GM21786 (cell line): Measurements from ENCODE around the gene SRMS.
"Not testable (repeated sequence)": the region's sequence is repeated elsewhere in the genome, so short reads cannot be mapped to it uniquely, and the experiment has no call there.

Experiments used
- ATAC-seq: cut with Tn5 transposase; IDR thresholded peaks from one replicate; pipeline ENCODE4 v1.9.1; 2021; ENCODE audit not compliant: unreplicated experiment

The SRMS gene

DNA sequence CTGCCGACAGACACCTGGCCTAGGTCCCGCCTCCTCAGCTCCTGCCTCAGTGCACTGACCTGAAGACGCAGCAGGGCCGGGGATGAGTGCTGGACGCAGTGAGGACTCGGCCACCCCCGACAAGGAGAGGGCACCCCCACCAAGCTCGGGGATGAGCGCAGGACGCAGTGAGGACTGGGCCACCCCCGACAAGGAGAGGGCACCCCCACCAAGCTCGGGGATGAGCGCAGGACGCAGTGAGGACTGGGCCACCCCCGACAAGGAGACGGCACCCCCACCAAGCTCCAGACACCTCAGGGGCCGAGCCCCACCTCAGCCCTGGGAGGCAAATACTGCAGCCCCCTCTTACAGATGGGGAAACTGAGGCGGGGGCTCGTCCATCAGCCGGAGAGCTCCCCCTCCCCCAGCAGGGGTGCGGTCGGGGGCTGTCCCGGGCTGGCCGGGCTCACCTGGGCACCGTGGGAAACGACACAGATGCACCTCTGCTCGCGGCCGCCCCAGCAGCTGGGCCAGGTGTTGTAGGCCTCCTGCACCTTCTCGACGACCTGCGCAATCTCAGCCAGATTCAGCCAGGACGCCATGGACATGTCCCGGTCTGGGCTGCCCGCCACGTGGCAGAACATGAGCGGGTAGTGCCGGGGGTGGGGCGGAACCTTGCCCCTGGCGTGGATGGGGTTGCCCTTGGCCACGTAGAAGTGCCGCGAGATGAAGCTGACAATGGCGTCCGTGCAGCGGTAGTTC, 19.0 kb upstream of the SRMS start:
- ATAC-seq, result no peak

DNA sequence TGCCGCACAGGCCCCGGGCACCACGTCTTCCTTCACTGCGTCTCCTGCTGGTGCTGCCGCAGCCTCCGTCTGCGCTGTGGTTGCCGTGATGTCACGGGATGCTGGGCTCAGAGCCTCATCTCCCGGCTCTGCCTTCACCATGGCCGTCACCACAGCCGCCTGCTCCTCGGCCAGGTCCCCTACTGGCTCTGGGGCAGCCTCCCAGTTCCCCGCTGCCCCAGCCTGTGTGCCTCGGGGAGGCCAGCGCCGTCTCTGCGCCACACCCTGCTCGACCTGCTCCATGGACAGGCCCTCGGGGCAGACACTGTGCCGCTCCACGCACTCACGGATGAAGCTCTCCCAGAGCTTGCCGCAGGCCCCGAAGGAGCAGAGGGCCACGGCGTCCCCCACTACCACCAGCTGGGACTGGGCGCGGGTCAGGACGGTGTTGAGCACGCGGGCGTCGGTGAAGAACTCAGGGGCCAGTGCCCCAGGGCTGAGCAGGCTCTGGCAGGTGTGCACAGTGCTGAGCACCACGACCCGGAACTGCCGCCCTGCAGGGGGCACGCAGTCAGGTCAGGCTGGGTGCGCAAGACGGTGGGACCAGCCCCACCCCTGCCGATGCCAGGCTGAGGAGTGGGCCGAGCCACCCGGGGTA, 18.3 kb upstream of the SRMS start:
- no peak for ATAC-seq

DNA sequence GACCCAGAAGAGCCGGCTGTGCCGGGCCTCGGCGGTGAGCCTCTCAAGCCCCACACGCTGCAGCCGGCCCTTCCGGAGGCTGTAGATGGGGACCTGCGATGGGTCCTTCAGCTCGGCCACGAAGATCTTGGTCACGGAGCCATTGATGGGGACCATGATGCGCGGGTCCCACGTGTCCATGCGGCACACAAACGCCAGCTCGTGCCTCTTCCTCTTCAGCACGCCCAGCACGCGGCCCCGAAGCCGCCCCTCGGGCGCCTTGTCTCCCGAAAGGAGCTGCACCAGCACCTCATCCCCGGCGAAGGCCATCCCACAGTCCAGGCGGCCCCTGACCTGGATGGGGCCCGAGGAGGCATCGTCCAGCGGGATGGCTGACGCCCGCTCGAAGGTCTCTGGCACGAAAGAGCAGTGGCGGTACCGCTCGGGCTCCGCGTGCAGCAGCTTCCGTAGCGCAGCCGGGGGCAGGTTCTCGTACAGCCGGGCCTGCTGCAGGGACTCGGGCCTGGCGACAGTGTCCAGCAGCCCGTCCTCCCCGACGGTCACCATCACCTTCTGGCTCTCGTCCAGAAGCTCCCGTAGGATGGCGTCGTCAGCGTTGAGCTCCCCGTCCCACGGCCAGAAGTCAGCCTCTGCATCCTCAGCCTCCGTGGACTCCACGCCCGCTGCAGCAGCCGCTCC, 17.6 kb upstream of the SRMS start:
- no peak for ATAC-seq

DNA sequence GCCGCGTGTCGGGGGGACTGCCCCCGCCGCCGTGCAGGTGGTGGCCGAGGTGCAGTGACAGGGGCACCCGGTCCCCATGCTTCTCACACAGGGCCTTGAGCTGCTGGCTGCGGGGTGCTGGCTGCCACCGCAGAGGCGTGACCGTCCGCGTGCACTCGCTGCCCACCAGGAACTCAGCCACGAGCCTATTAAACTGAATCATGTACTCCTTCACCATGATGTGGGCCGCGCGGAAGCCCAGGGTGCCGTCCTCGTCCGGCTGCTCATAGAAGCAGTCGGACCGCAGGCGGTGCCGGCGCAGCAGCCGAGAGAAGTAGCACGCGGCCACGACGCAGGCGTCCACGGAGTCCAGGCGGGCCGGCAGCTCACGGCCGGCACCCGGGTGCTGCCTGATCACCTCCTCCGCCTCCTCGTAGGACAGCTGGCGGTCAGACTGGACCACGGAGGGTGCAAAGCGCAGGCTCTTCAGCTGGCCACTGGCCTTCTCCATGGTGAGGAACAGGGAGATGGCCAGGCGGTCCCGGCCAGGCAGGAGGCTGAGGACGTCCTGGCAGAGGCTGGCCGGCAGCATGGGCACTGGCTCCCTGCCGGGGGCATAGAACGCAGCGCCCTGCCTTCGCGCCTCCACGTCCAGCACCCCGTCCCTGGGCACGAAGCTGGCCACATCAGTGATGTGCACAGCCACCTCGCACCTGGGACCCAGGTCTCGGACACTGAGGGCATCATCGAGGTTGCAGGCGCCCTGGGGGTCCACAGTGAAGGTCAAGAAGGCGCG, 16.7 kb upstream of the SRMS start:
- ATAC-seq, result no peak

DNA sequence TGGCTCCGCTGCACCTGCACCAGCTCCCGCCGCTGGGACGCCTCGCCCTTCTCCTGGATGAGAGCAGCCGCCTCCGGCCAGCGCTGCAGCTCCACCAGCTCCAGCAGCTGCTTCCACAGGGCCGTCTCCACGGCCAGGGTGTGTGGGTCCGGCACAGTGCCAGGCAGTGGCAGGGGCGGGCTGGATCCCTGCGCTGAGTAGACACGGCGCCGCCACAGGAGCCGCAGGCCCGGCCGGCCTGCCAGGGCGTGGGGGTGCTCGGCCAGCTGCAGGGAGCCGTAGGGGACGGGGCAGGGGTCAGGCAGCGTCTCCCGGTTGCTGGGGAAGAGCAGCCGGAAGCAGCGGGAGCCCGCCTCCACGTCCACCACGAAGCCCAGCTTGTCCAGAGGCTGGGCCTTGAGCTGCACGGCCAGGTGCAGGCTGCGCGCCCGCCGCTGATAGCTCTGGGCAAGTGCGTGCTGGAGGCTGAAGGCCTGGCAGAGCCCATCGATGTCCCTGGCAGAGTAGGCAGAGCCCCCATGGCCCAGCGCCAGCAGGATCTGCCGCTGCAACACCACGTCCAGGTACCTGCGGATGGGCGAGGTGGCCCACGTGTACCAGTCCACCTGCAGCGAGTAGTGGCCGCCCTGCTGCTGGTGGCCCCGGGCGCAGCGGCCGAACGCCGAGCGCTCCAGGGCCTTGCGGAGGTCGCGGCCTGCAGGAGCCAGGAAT, 15.8 kb upstream of the SRMS start:
- no peak for ATAC-seq

DNA sequence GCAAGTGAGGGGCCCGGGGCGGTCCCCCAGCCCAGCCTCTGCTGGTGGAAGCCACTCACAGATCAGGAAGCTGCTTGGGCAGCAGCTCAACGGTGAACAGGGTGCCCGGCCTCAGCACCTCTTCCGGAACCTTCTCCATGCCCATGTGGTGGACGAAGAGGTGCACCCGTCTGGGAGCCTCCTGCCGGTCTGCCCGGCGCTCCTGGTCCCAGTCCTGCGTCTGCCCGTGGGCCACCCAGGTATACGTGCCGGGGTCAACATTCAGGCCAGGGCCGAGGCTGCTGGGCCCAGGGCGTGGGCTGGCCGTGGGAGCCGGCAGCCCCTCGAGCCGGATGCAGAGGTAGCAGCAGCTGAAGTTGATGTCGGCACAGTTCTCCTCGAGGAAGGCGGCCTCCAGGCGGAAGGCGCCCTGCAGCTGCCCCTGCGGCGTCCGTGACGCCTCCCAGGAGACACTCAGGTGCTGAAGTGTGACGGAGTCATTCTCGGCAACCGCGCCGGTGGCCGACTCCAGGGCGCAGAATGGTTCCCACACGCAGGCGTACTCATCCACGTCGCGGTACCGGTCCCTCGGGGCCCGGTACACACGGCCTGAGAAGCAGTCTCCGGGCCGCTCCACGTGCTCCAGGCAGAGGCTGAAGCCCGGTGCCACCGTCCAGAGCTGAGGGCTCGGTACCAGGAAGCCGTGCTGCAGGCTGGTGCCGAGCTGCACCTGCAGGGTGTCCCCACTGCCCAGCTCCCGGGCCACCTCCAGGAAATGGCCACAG, 15.1 kb upstream of the SRMS start:
- ATAC-seq, result no peak

DNA sequence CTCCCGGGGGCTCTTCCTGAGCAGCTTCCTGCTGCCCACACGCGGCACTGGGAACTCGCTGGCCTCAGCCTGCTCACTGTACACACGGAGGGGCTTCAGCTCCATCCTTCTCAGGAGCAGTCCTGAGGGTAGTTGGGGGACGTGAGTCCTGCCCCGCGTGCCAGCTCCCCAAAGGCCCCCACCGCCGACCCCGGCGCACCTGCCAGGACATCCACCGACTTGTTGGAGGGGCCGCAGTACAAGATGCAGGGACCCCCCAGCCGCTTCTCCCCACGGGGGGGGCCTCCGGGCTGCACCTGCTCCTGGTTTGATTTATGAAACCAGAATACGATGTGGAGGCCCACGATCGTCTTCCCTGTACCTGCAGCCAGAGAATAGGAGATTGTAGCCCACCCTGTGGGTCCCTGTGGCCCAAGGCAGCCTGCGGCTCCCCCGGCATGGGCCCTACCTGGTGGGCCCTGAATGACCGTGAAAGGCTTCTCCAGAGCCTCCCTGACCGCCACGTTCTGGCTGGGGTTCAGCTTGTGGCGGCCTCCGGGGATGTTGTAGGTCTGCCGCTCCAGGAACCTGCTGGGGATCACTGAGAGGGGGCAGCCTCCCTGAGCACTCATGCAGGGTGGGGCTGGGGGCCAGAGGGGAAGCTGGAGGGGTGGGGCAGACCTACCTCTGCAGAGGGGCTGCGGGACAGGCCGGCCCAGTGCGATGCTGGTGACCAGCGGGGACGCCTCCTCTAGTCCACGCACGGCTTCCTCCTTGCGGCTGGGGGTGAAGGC, 14.3 kb upstream of the SRMS start:
- no peak for ATAC-seq

DNA sequence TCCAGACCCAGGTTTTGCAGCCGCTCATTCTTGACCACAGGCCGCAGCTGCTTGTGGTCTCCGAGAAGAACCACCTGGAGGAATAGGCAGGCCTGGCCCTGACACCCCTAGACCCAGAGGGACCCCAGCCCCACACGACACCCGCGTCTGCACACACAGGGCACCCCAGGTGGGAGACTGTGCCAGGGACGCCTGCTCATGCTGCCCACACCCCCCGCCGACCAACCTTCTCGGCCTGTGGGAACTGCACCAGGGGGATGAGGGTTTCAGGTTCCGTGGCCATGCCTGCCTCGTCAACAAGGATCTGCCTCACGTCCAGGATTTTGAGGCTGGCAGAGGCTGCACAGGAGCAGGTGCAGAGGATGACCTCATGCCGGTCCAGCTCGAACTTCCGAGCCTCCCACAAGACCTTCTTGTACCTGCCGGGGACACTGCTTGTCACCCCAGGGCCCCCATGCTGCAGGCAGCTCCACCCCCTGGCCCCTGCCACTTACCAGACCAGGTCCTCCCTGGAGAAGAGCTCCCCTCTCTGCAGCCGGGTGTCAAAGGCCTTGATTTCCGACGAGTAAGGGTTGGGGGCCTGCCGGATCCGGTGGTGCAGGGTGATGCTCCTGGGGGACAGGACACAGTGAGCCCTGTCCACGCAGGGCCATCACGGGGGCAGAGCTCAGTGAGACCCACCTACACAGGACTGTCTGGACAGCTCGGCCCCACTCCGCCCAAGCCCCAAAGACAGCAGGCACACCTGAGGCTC, 13.5 kb upstream of the SRMS start:
- ATAC-seq, result no peak

DNA sequence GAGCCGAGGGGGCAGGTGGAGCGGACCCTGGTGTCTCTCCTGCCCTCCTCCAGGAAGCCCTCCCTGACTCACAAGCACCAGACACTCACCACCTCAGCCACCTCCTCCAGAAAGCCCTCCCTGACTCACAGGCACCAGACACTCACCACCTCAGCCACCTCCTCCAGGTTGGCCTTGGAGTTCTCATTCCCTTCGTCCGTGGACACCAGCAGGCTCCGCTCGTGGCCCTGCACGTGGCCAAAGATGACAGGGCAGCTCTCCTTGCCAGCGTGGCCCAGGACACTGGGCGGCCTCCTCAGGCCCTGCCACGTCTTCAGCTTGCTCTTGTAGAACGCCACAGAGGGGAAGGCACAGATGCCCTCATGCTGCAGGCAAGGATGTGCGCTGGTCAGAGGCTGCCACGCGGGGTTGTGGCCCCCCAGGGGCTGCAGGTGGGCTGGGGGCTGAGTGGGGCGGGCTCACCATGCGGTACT, 12.8 kb upstream of the SRMS start:
- no peak for ATAC-seq

DNA sequence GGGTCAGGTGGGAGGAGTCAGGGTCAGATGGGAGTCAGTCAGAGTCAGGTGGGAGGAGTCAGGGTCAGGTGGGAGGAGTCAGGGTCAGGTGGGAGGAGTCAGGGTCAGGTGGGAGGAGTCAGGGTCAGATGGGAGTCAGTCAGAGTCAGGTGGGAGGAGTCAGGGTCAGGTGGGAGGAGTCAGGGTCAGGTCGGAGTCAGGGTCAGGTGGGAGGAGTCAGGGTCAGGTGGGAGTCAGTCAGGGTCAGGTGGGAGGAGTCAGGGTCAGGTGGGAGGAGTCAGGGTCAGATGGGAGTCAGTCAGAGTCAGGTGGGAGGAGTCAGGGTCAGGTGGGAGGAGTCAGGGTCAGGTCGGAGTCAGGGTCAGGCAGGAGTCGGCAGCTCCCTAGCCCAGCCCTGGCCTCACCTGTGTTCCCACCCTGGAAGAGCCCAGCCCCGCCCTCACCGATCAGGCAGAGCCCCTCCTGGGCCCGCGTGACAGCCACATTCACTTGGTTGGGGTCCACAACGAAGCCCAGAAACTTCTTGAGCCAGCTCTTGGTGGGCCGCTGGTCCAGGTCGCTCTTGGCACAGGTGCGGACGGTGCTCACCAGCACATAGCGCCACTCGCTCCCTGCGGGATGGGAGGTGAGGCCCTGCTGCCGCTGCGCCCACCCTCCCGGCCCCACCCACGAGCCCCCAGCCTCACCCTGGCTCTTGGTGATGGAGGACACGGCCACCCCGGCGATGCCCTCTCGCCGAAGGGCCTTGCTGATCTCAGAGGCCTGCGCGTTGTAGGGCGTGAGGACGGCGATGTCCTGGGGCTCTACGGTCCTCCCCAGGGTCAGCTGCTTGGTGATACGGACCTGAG, 12.2 kb upstream of the SRMS start:
- ATAC-seq, result not testable (repeated sequence)

DNA sequence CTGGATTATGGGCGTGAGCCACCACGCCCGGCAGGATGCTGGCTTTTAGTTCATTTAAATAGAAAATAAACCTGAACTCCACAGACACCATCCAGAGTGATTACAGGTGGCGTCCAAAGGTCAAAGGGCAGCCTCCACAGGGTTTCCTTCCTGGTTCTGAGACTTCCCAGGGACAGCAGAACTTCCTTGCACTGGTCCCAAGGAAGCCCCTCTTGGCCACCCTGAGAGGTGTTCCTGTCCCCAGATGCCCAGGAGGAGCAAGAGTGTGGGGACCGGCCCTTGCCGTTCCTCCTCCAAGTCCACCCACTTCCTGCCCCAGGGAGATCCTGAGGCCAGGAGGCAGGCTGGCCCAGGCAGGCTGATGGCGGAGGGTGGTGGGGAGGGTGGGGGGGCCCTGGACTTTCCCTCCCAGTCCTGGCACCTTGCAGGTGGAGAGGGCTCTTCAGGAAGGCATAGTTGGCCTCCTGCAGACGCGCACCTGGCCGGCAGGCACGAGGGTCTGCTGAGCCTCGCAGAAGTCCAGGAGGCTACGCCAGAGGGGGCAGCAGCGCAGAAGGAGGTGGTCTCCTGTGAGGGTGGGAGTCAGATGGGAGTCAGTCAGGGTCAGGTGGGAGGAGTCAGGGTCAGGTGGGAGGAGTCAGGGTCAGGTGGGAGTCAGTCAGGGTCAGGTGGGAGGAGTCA, 11.4 kb upstream of the SRMS start:
- ATAC-seq, result no peak

DNA sequence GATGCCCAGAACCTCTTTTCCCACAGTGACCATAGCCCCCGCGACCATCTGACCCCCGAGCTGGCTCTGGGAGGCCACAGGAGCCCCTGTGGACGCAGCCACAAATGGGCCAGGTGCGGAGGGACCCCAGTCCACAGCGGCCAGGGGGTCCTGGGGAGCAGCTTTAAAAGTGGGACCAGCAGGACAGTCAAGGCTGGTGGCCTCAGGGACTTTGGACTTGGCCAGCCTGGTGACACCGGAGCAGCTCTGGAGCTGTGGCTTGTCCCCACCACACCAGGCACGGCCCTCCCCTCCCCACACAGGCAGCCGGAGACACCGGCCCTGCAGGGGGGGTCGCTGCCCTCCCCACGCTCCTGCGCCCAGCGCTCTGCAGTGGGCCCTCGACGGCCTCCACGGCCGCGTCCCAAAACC, 9.9 kb upstream of the SRMS start:
- no peak for ATAC-seq

DNA sequence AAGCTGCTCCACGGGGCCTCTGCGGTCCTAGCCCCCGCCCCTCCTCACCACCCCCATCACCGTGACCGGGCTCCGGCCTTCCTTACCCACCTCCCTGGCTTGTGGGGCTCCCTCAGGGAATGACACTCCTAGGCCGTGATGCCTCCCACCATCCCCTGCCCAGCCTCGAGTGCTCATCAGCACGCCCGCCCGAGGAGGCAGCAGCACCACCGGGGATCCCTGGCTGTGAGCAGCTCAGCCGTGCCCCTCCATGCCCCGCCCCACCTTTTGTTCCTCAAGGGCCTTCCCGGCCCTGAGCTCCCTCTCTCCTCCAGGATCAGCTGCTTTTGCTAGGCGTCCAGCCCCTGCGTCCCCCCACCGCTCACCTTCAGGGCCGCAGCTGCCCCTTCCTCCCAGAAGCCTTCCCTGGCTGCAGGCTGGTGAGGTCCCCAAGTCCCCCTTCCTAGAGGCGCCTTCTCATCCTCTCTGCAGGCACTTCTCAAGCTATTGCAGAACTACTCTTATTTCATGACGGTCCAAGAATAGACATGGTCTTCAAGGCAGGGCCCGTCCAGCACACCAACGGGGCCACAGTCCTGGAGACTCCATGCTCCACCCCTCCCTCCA, 9.4 kb upstream of the SRMS start:
- ATAC-seq, result no peak

DNA sequence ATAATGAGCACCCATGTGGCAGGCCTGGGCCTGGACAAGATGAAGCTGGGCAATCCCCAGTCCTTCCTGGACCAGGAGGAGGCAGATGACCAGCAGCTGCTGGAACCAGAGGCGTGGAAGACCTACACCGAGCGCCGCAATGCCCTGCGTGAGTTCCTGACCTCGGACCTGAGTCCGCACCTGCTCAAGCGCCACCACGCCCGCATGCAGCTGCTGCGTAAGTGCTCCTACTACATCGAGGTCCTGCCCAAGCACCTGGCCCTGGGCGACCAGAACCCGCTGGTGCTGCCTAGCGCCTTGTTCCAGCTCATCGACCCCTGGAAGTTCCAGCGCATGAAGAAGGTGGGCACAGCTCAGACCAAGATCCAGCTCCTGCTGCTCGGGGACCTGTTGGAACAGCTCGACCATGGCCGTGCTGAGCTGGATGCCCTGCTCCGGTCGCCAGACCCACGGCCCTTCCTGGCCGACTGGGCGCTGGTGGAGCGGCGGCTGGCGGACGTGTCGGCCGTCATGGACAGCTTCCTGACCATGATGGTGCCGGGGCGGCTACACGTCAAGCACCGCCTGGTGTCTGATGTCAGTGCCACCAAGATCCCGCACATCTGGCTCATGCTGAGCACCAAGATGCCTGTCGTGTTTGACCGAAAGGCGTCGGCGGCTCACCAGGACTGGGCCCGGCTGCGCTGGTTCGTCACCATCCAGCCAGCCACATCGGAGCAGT, 8.3 kb upstream of the SRMS start:
- ATAC-seq, result no peak

DNA sequence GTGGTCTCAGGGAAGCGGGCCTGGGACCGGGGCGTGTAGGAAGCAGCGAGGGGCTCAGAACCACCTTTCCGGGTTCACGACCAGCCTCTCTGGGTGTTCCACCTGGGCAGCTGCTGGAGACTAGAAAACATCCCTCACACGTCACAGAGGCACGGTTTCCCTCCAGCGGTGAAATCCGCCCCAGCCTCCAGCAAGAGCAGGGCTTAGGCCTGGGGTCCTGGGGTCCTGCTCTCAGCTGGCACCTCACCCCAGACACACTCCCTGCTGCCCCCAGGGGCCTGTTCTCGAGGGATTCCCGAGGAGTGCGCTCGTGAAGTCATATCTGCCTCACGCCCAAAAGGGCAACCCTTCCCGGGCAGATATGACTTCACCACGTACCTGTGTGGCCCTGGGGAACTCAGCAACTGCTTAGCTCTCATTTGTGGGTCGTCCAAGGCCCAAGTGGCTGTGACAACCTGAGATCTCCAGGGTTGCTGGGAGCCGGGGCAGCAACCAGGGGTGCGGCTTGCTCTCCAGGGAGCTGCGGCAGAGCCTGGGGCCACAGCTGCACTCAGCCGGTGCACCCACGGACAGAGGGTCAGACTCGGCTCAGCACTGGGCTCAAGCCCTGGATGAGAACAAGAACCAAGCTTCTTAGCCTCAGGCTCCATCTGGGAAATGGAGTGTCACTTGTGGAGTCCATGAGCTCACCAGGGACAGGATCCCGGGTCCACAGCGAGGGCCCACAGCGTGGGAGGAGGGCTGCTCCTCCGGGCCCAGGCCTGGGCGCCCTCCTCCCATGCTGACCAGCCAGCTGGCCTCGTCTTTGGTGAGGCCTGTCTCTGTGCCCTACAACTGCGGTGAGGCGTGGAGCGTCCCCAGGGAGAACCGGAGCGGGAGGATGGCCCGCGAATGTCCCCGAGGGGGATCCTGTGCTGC, 7.1 kb upstream of the SRMS start:
- ATAC-seq, result no peak
